Skeletal muscle tissue (tissue), 4 donors: Measurements from ENCODE around the gene FMN1. TPM values are rescaled to one million over a fixed set of nuclear protein-coding genes. Genes with fewer than 3 reads are reported as not detected.

ENCODE experiments used
- H3K27ac ChIP-seq: one replicate; pipeline ENCODE4 v1.7.0; 2013; ENCODE audit warnings: mild to moderate bottlenecking, low read depth, low read length, inconsistent platforms
- H3K27me3 ChIP-seq, 3 donors: one replicate each; pipeline ENCODE4 v1.7.0; 2013; ENCODE audit warnings: low read length in 3 of 3; ENCODE audit not compliant: control insufficient read depth in 3 of 3, insufficient read depth in 3 of 3
- H3K36me3 ChIP-seq, 3 donors: one replicate each; pipeline ENCODE4 v1.7.0; 2013; ENCODE audit warnings: low read length in 3 of 3; ENCODE audit not compliant: control insufficient read depth in 3 of 3, insufficient read depth in 3 of 3
- H3K4me1 ChIP-seq, 3 donors: one replicate each; pipeline ENCODE4 v1.7.0; 2013; ENCODE audit warnings: low read length in 3 of 3, mild to moderate bottlenecking in 3 of 3; ENCODE audit not compliant: control insufficient read depth in 3 of 3, insufficient read depth in 3 of 3
- H3K4me3 ChIP-seq, 3 donors: one replicate each; pipeline ENCODE4 v1.7.0; 2013; ENCODE audit warnings: low read length in 3 of 3
- H3K9ac ChIP-seq, 3 donors: one replicate each; pipeline ENCODE4 v1.7.0; 2013; ENCODE audit warnings: low read length in 3 of 3, mild to moderate bottlenecking in 3 of 3, moderate library complexity in 2 of 3, low read depth in 1 of 3
- H3K9me3 ChIP-seq, 3 donors: one replicate each; pipeline ENCODE4 v1.7.0; 2013; ENCODE audit warnings: low read length in 3 of 3; ENCODE audit not compliant: control insufficient read depth in 3 of 3
- total RNA-seq: library from RNA; depleted of rRNA; stranded (reverse); fragments of >200 nt; gene quantifications from one replicate; pipeline ENCODE4 v1.2.3, GENCODE V29; 2014
- donor health status: Osteomylitis.

Gene FMN1
- total RNA-seq, 1 donor from 2014 or later: 3.7 TPM

- Histone ChIP-seq H3K4me3 (no peak overlapping the region), H3K4me1 (no peaks in the 10 kb centered on the region)
Measured at GRCh38 chr15:32880642-32881041, 313.9 kb downstream of the FMN1 start.

GRCh38 chr15:32879980-32880379 is 314.5 kb downstream of the FMN1 start:
- Histone ChIP-seq H3K9ac (no peak overlapping the region), H3K27me3 (no peaks in the 10 kb centered on the region), H3K9me3 (no peaks in the 10 kb centered on the region), H3K4me3 (no peak overlapping the region), H3K36me3 (no peaks in the 10 kb centered on the region), H3K27ac (no peak overlapping the region), H3K4me1 (no peaks in the 10 kb centered on the region)

More at GRCh38 chr15:32880642-32881041, 313.9 kb downstream of the FMN1 start:
- Histone ChIP-seq H3K9ac (no peak overlapping the region), H3K36me3 (no peaks in the 10 kb centered on the region), H3K27me3 (no peaks in the 10 kb centered on the region), H3K9me3 (no peaks in the 10 kb centered on the region), H3K27ac (no peak overlapping the region)

- Histone ChIP-seq H3K27me3 (no peaks in the 10 kb centered on the region), H3K36me3 (no peaks in the 10 kb centered on the region), H3K9ac (no peak overlapping the region), H3K27ac (no peak overlapping the region), H3K4me1 (no peaks in the 10 kb centered on the region), H3K4me3 (no peak overlapping the region), H3K9me3 (no peaks in the 10 kb centered on the region)
Measured at GRCh38 chr15:32878869-32879805, 315.4 kb downstream of the FMN1 start.

GRCh38 chr15:32878342-32878741 is 316.2 kb downstream of the FMN1 start:
- no peak overlapping the region for H3K9ac ChIP-seq
- no peaks in the 10 kb centered on the region for H3K36me3 ChIP-seq
- H3K27me3 ChIP-seq: no peaks in the 10 kb centered on the region
- H3K4me1 ChIP-seq: peaks cover 0 to 3% (median 2%) of the 10 kb centered on the region in 3 donors
- no peaks in the 10 kb centered on the region for H3K9me3 ChIP-seq
- no peak overlapping the region for H3K27ac ChIP-seq
- H3K4me3 ChIP-seq: no peak overlapping the region

- Histone ChIP-seq H3K27me3 (no peaks in the 10 kb centered on the region), H3K9me3 (no peaks in the 10 kb centered on the region), H3K36me3 (no peaks in the 10 kb centered on the region), H3K27ac (no peak overlapping the region), H3K4me3 (no peak overlapping the region), H3K9ac (no peak overlapping the region), H3K4me1 (peaks cover 2 to 11% (median 6%) of the 10 kb centered on the region in 3 donors)
Measured at GRCh38 chr15:32877252-32878019, 317.1 kb downstream of the FMN1 start.

GRCh38 chr15:32873284-32874114 is 321.0 kb downstream of the FMN1 start:
- Histone ChIP-seq H3K36me3 (no peaks in the 10 kb centered on the region), H3K9ac (no peak overlapping the region), H3K27me3 (no peaks in the 10 kb centered on the region), H3K4me3 (no peak overlapping the region), H3K27ac (no peak overlapping the region), H3K4me1 (peaks cover 2 to 15% (median 6%) of the 10 kb centered on the region in 3 donors), H3K9me3 (no peaks in the 10 kb centered on the region)

GRCh38 chr15:32872621-32873283 is 321.8 kb downstream of the FMN1 start:
- Histone ChIP-seq H3K4me3 (no peak overlapping the region), H3K4me1 (peaks cover 2 to 15% (median 6%) of the 10 kb centered on the region in 3 donors), H3K36me3 (no peaks in the 10 kb centered on the region), H3K9ac (no peak overlapping the region), H3K27ac (no peak overlapping the region), H3K9me3 (no peaks in the 10 kb centered on the region), H3K27me3 (no peaks in the 10 kb centered on the region)

GRCh38 chr15:32871883-32872282 is 322.6 kb downstream of the FMN1 start:
- H3K36me3 ChIP-seq: no peaks in the 10 kb centered on the region
- H3K9me3 ChIP-seq: no peaks in the 10 kb centered on the region
- H3K4me1 ChIP-seq: peaks cover 2 to 15% (median 6%) of the 10 kb centered on the region in 3 donors
- H3K27ac ChIP-seq: no peak overlapping the region
- H3K9ac ChIP-seq: no peak overlapping the region
- H3K4me3 ChIP-seq: no peak overlapping the region
- H3K27me3 ChIP-seq: no peaks in the 10 kb centered on the region
